ENCODE measurements around the gene MBP. TPM values are rescaled to one million over a fixed set of nuclear protein-coding genes. Genes with fewer than 3 reads are reported as not detected.

The MBP gene
- total and polyA plus RNA-seq, 10 of the 15 experiments (the other 5 are each of a cell fraction or from before 2014, with no cell fraction given), result 12.2 to 67.8 (median 42.1) TPM

DNA sequence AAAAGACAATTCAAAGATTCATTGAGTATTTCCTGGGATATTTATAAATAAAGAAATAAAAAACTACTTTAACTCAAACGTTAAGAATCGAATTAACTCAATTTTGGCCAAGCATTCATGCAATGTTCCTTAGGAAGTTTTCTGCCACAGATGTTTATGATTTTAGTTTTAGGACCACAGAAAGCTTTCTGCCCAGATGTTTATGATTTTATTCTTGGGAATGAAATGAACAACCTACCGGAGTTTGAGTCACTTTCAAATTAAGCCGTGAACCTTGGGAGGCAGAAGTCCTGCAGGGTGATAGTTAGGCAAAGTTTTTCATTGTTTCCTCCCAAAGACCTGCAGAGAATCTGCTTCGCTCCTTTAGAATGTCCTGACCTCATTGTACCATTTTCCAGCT lies 34.7 kb upstream of the MBP start (continued):
- TF ChIP-seq E2F8 (IDR thresholded peaks at IDR 0.05; ENCODE audit: low read depth, partially characterized antibody), result no peak
- no peak for TF ChIP-seq PRDM15 (CRISPR knock-in tag; IDR thresholded peaks at IDR 0.05)
- TF ChIP-seq DPF2 (IDR thresholded peaks at IDR 0.05), result no peak
- no peak for TF ChIP-seq NR2C2 (IDR thresholded peaks at IDR 0.05; ENCODE audit: borderline replicate concordance, control insufficient read depth, insufficient read length, low read depth)
- no peak for TF ChIP-seq KDM1A (IDR thresholded peaks at IDR 0.05; ENCODE audit: borderline replicate concordance)
- TF ChIP-seq, protein P1, sequence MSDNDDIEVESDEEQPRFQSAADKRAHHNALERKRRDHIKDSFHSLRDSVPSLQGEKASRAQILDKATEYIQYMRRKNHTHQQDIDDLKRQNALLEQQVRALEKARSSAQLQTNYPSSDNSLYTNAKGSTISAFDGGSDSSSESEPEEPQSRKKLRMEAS (IDR thresholded peaks at IDR 0.05; ENCODE audit: low read depth, low read length), result no peak

All from GM12878 (cell line).